IMR-90 (cell line): ENCODE results near the gene GAS7. TPM values are rescaled to one million over a fixed set of nuclear protein-coding genes. Genes with fewer than 3 reads are reported as not detected.

Experiments
- ATAC-seq: fragments of 200-7000 bp; cut with Tn5 transposase; 2 replicates; pipeline ENCODE4 v1.9.1; 2020; ENCODE audit warnings: low read depth, mild to moderate bottlenecking, moderate library complexity
- BruUV-seq: library from RNA; stranded (reverse); fragments of 400-500 nt; replicated peaks from 2 replicates; lab custom pipeline; 2021; lab: Mats Ljungman, UMichigan
- CTCF ChIA-PET: fragments of 300-600 bp; formaldehyde crosslinking; extraction: SDS; loops from one replicate; lab custom pipeline; 2021; ENCODE audit warnings: antibody characterized with exemption; lab: Yijun Ruan, JAX
- POLR2A ChIA-PET: fragments of 300-600 bp; sonication (Branson Sonifier 250); formaldehyde crosslinking; loops from one replicate; lab custom pipeline; 2022; ENCODE audit warnings: antibody characterized with exemption; ENCODE audit not compliant: unreplicated experiment; lab: Charles Lee
- DNase-seq: peaks from one replicate; pipeline ENCODE4 v3.0.0; 2013
- H2AFZ ChIP-seq: replicated peaks from 2 replicates; pipeline ENCODE3; 2013; ENCODE audit warnings: low read length, mild to moderate bottlenecking; ENCODE audit not compliant: poor library complexity
- H2AK5ac ChIP-seq: 2 replicates; pipeline ENCODE4 v1.6.1; 2013; ENCODE audit warnings: low read depth, low read length, inconsistent platforms
- H2AK9ac ChIP-seq: replicated peaks from 2 replicates; pipeline ENCODE3; 2013; ENCODE audit warnings: mild to moderate bottlenecking, low read depth, low read length, moderate library complexity; ENCODE audit not compliant: poor library complexity
- H2BK120ac ChIP-seq: 2 replicates; pipeline ENCODE4 v1.6.1; 2013; ENCODE audit warnings: low read depth, low read length, inconsistent platforms
- H2BK15ac ChIP-seq: 3 replicates; pipeline ENCODE4 v1.6.1; 2013; ENCODE audit warnings: low read depth, low read length, inconsistent platforms
- H2BK20ac ChIP-seq: 2 replicates; pipeline ENCODE4 v1.6.1; 2013; ENCODE audit warnings: low read depth, mild to moderate bottlenecking, inconsistent platforms, low read length, moderate library complexity
- H2BK5ac ChIP-seq: 2 replicates; pipeline ENCODE4 v1.6.1; 2013; ENCODE audit warnings: mild to moderate bottlenecking, low read depth, low read length, inconsistent platforms; ENCODE audit not compliant: poor library complexity, severe bottlenecking
- H3K14ac ChIP-seq: replicated peaks from 2 replicates; pipeline ENCODE4 v1.6.1; 2013; ENCODE audit warnings: low read depth, low read length, inconsistent platforms
- H3K18ac ChIP-seq: 2 replicates; pipeline ENCODE4 v1.6.1; 2013; ENCODE audit warnings: low read depth, low read length, control low read depth
- H3K23ac ChIP-seq: 2 replicates; pipeline ENCODE4 v1.6.1; 2013; ENCODE audit warnings: low read depth, low read length, inconsistent platforms
- H3K27ac ChIP-seq: 2 replicates; pipeline ENCODE4 v1.5.1; 2013; ENCODE audit warnings: mild to moderate bottlenecking, control low read depth, low read length; ENCODE audit not compliant: insufficient read depth
- H3K27me3 ChIP-seq: 2 replicates; pipeline ENCODE4 v1.6.1; 2013; ENCODE audit warnings: low read length; ENCODE audit not compliant: control insufficient read depth, insufficient read depth
- H3K36me3 ChIP-seq: 2 replicates; pipeline ENCODE4 v1.6.1; 2013; ENCODE audit warnings: low read length, mixed read lengths; ENCODE audit not compliant: control insufficient read depth, insufficient read depth
- H3K4ac ChIP-seq: 2 replicates; pipeline ENCODE4 v1.6.1; 2013; ENCODE audit warnings: low read depth, low read length, inconsistent platforms
- H3K4me1 ChIP-seq: 2 replicates; pipeline ENCODE4 v1.6.1; 2013; ENCODE audit warnings: low read length, mixed read lengths; ENCODE audit not compliant: control insufficient read depth, insufficient read depth
- H3K4me2 ChIP-seq: 2 replicates; pipeline ENCODE4 v1.6.1; 2013; ENCODE audit warnings: low read depth, mild to moderate bottlenecking, control low read depth, low read length, moderate library complexity
- H3K4me3 ChIP-seq: 2 replicates; pipeline ENCODE4 v1.5.1; 2013; ENCODE audit warnings: low read depth, mild to moderate bottlenecking, control low read depth, low read length, moderate library complexity; ENCODE audit not compliant: insufficient read depth
- H3K56ac ChIP-seq: 2 replicates; pipeline ENCODE4 v1.6.1; 2013; ENCODE audit warnings: low read length, inconsistent platforms; ENCODE audit not compliant: insufficient read depth; ENCODE audit errors: extremely low read depth
- H3K79me1 ChIP-seq, 2 experiments: 2 replicates each; pipeline ENCODE4 v1.6.1; 2013; ENCODE audit warnings: low read length in 2 of 2, inconsistent platforms in 1 of 2, low read depth in 1 of 2
- H3K9ac ChIP-seq: 2 replicates; pipeline ENCODE4 v1.6.1; 2013; ENCODE audit warnings: low read depth, low read length, control low read depth
- H3K9me1 ChIP-seq: 2 replicates; pipeline ENCODE4 v1.6.1; 2013; ENCODE audit warnings: low read length, inconsistent platforms; ENCODE audit not compliant: insufficient read depth
- H3K9me3 ChIP-seq: 2 replicates; pipeline ENCODE4 v1.6.1; 2013; ENCODE audit warnings: low read length; ENCODE audit not compliant: control insufficient read depth, insufficient read depth
- H4K20me1 ChIP-seq: 2 replicates; pipeline ENCODE4 v1.6.1; 2013; ENCODE audit warnings: low read length, inconsistent platforms; ENCODE audit not compliant: insufficient read depth
- H4K5ac ChIP-seq: 2 replicates; pipeline ENCODE4 v1.6.1; 2013; ENCODE audit warnings: mild to moderate bottlenecking, low read depth, low read length, control low read depth
- H4K8ac ChIP-seq, 2 experiments: 2 replicates each; pipeline ENCODE4 v1.6.1; 2013; ENCODE audit warnings: low read depth in 2 of 2, low read length in 2 of 2, control low read depth in 1 of 2, inconsistent platforms in 1 of 2
- H4K91ac ChIP-seq: 2 replicates; pipeline ENCODE4 v1.6.1; 2013; ENCODE audit warnings: low read depth, low read length, inconsistent platforms; ENCODE audit not compliant: insufficient read depth
- BHLHE40 ChIP-seq: fragments of 150-350 bp; IDR thresholded peaks from 2 replicates; pipeline ENCODE4 v1.6.1; 2016; ENCODE audit warnings: mild to moderate bottlenecking, low read depth, low read length
- CEBPB ChIP-seq: IDR thresholded peaks from 2 replicates; pipeline ENCODE4 v1.6.1; 2012; ENCODE audit warnings: low read depth, low read length, improper control_type of control experiment
- CHD1 ChIP-seq: IDR thresholded peaks from 2 replicates; pipeline ENCODE4 v1.6.1; 2012; ENCODE audit warnings: low read depth, low read length, improper control_type of control experiment
- ELK1 ChIP-seq: fragments of 150-350 bp; IDR thresholded peaks from 2 replicates; pipeline ENCODE4 v1.6.1; 2016; ENCODE audit warnings: low read depth, mild to moderate bottlenecking, low read length, moderate library complexity, borderline replicate concordance
- FOS ChIP-seq: fragments of 150-350 bp; IDR thresholded peaks from 2 replicates; pipeline ENCODE4 v1.6.1; 2016; ENCODE audit warnings: low read depth, low read length
- MAZ ChIP-seq: IDR thresholded peaks from 2 replicates; pipeline ENCODE4 v1.6.1; 2012; ENCODE audit warnings: low read depth, mild to moderate bottlenecking, low read length, improper control_type of control experiment, moderate library complexity, borderline replicate concordance
- MXI1 ChIP-seq: IDR thresholded peaks from 2 replicates; pipeline ENCODE4 v1.6.1; 2012; ENCODE audit warnings: low read depth, mild to moderate bottlenecking, low read length, moderate library complexity, borderline replicate concordance
- NFE2L2 ChIP-seq: fragments of 150-350 bp; IDR thresholded peaks from 2 replicates; pipeline ENCODE4 v1.6.1; 2016; ENCODE audit warnings: low read depth, mild to moderate bottlenecking, low read length
- POLR2A ChIP-seq: IDR thresholded peaks from 2 replicates; pipeline ENCODE4 v1.6.1; 2012; ENCODE audit warnings: mild to moderate bottlenecking, low read depth, low read length
- RAD21 ChIP-seq: IDR thresholded peaks from 2 replicates; pipeline ENCODE4 v1.6.1; 2012; ENCODE audit warnings: low read length, improper control_type of control experiment
- RCOR1 ChIP-seq: IDR thresholded peaks from 2 replicates; pipeline ENCODE4 v1.6.1; 2012; ENCODE audit warnings: mild to moderate bottlenecking, low read length, improper control_type of control experiment; ENCODE audit not compliant: insufficient replicate concordance
- SMC3 ChIP-seq: fragments of 150-350 bp; IDR thresholded peaks from 2 replicates; pipeline ENCODE4 v1.6.1; 2016; ENCODE audit warnings: low read depth, mild to moderate bottlenecking, antibody characterized with exemption, low read length, moderate library complexity
- USF2 ChIP-seq: fragments of 150-350 bp; IDR thresholded peaks from 2 replicates; pipeline ENCODE4 v1.6.1; 2017; ENCODE audit warnings: mild to moderate bottlenecking, antibody characterized with exemption, low read length, low read depth
- dilution Hi-C: fragments of 300-500 bp; cut with HindIII; formaldehyde crosslinking; loops from one replicate; pipeline ENCODE4 v1.14.3; 2018; ENCODE audit warnings: low sequenced_read_pairs; ENCODE audit not compliant: unreplicated experiment
- in situ Hi-C: fragments of 300-500 bp; cut with MboI; formaldehyde crosslinking; loops from 3 replicates; pipeline ENCODE4 v1.14.3; 2019; ENCODE audit warnings: low sequenced_read_pairs, inconsistent platforms, mixed read lengths
- intact Hi-C: fragments of 100-400 bp; cut with micrococcal nuclease; formaldehyde crosslinking; loops from 2 replicates; pipeline ENCODE4 v1.10.0; 2022
- polyA plus RNA-seq, 3 experiments: library from polyadenylated mRNA; depleted of rRNA; stranded (reverse); fragments of >200 nt; gene quantifications; 2 replicates each; pipeline ENCODE4 v1.2.3, GENCODE V29; 2012; ENCODE audit warnings: low replicate concordance in 1 of 3
- total RNA-seq: library from RNA; depleted of rRNA; stranded (reverse); fragments of >200 nt; gene quantifications from 2 replicates; pipeline ENCODE4 v1.2.3, GENCODE V29; 2012

Gene GAS7
- total and polyA plus RNA-seq, 2 of the 4 experiments (the other 2 are of a cell fraction), result 4.6 to 5.0 TPM

- Histone ChIP-seq H3K9me1 (no peaks in the 10 kb centered on the region), H3K36me3 (no peaks in the 10 kb centered on the region), H3K27me3 (no peaks in the 10 kb centered on the region), H2AK9ac (no peak overlapping the region), H2AFZ (no peak overlapping the region), H3K9ac (no peak overlapping the region), H3K18ac (no peak overlapping the region), H3K56ac (no peak overlapping the region), H2BK120ac (no peak overlapping the region), H2BK5ac (no peak overlapping the region), H3K14ac (no peak overlapping the region), H4K8ac (no peak overlapping the region), H3K9me3 (peaks cover 9% of the 10 kb centered on the region), H3K23ac (no peak overlapping the region), H3K4me2 (no peak overlapping the region), H3K4ac (no peak overlapping the region), H2AK5ac (no peak overlapping the region), H2BK15ac (no peak overlapping the region), H4K20me1 (no peaks in the 10 kb centered on the region), H4K5ac (no peak overlapping the region), H3K79me1 (no peaks in the 10 kb centered on the region), H3K27ac (no peak overlapping the region), H4K91ac (no peak overlapping the region), H3K4me3 (no peak overlapping the region), H3K4me1 (no peaks in the 10 kb centered on the region; the same call in 1 of the 2 replicates), H2BK20ac (no peak overlapping the region)
- dilution Hi-C loops (no loop called here), in situ Hi-C loops (no loop called here), intact Hi-C loops (no loop called here)
- TF ChIP-seq BHLHE40 (no peak), CHD1 (no peak), RAD21 (no peak), ELK1 (no peak), MXI1 (no peak), NFE2L2 (no peak), MAZ (no peak), CEBPB (no peak), USF2 (no peak), FOS (no peak), SMC3 (no peak), RCOR1 (no peak), POLR2A (no peak)
- BruUV-seq, result no TSS peak
- ChIA-PET POLR2A (no interaction called here), CTCF (no interaction called here)
- ATAC-seq, result no peak
- DNase-seq, result no peak
These were observed 315.0 kb downstream of the GAS7 start for GRCh38 chr17:9883451-9883850.
